ENCODE measurements around the gene NTHL1. TPM values are rescaled to one million over a fixed set of nuclear protein-coding genes. Genes with fewer than 3 reads are reported as not detected.
A peak's percentile ranks its signal among the peaks of the same experiment; 100 is the strongest.

NTHL1 gene
- total RNA-seq, 4 donors from 2014 or later, result 18.8 to 58.4 (median 27.6) TPM

DNA sequence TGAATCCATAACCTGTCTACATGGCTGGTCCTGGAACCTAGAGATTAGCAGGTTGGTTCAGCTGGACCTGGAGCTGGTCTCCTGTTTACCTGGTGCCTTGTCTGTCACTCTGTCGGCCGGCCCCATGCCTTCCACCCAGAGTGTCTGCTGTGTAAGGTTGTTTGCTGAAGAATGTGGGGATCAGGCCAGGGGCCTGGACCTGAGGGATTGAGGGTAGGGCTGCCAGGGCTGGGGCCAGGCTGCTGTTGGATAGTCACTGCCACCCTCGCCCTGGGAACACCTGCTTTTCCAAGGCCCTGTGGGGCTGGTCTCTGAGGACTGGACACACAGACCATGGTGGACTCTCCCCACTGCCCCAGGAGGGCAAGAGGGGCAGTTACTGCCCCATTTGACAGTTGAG lies 19.5 kb downstream of the NTHL1 start:
- no peaks in the 10 kb centered on the region for H3K27me3 ChIP-seq
- H3K27ac ChIP-seq, result peak overlapping the region; percentile 7 to 79
- peak overlapping the region in 1 of 2 donors; percentile 56 for H3K4me3 ChIP-seq
- intact Hi-C loops (cut with DNase I; ENCODE audit: low total_unique reads), result no loop called here
- peaks cover 0 to 6% of the 10 kb centered on the region in 2 donors for H3K4me1 ChIP-seq
- H3K9me3 ChIP-seq, result no peaks in the 10 kb centered on the region
- H3K36me3 ChIP-seq, result no peaks in the 10 kb centered on the region
- TF ChIP-seq, protein P1, sequence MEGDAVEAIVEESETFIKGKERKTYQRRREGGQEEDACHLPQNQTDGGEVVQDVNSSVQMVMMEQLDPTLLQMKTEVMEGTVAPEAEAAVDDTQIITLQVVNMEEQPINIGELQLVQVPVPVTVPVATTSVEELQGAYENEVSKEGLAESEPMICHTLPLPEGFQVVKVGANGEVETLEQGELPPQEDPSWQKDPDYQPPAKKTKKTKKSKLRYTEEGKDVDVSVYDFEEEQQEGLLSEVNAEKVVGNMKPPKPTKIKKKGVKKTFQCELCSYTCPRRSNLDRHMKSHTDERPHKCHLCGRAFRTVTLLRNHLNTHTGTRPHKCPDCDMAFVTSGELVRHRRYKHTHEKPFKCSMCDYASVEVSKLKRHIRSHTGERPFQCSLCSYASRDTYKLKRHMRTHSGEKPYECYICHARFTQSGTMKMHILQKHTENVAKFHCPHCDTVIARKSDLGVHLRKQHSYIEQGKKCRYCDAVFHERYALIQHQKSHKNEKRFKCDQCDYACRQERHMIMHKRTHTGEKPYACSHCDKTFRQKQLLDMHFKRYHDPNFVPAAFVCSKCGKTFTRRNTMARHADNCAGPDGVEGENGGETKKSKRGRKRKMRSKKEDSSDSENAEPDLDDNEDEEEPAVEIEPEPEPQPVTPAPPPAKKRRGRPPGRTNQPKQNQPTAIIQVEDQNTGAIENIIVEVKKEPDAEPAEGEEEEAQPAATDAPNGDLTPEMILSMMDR (IDR thresholded peaks at IDR 0.05), result no peak
- no peak for TF ChIP-seq POLR2A (IDR thresholded peaks at IDR 0.05)
- no peak for DNase-seq

DNA sequence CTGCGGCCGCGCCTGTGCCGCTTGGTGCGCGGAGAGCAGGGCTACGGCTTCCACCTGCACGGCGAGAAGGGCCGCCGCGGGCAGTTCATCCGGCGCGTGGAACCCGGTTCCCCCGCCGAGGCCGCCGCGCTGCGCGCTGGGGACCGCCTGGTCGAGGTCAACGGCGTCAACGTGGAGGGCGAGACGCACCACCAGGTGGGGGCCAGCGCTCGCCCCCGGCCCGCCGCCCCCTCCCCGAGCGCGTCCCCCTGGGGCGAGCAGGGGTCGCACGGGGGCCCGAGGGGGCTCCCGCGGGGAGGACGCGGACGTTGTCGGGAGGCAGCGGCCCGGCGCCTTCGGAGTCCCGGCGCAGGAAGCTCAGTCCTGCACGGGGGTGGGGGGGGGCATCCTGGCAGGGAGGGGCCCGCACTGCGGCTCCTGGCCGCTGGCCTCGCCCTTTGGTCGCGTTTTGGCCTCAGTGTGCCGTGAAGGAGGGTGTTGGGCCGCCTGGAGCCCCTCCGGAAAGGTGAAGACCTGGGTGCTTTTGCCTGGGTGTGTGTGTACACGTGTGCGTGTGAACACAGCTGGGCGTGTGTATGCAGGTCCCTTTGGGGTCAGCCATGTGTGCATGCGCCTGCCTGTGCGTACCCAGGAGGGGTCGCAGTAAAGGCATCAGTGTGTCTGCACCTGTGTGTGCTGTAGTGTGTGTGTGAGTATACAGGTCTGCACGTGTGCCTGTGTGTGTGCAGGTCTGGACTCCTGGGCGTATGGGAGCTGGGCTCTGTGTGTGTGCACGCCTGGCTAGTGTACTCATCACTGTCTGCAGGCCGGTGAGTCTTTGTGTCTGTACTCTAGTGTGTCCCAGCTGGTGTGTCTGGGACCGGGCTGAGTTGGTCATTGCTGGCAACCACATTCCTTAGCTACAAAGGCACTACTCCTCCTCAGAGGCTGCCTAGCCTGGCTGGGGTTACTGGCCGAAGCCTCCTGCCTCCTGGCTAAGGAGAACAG lies 20.3 kb downstream of the NTHL1 start:
- Histone ChIP-seq H3K4me3 (peak overlapping the region; percentile 32 to 56), H3K27me3 (no peaks in the 10 kb centered on the region), H3K9me3 (no peaks in the 10 kb centered on the region), H3K27ac (peak overlapping the region; percentile 69 to 79), H3K4me1 (peaks cover 0 to 6% of the 10 kb centered on the region in 2 donors), H3K36me3 (no peaks in the 10 kb centered on the region)
- TF ChIP-seq, protein P1 (IDR thresholded peaks at IDR 0.05), result no peak
- no peak for TF ChIP-seq POLR2A (IDR thresholded peaks at IDR 0.05)
- intact Hi-C loops (cut with DNase I; ENCODE audit: low total_unique reads), result no loop called here
- DNase-seq, result no peak

DNA sequence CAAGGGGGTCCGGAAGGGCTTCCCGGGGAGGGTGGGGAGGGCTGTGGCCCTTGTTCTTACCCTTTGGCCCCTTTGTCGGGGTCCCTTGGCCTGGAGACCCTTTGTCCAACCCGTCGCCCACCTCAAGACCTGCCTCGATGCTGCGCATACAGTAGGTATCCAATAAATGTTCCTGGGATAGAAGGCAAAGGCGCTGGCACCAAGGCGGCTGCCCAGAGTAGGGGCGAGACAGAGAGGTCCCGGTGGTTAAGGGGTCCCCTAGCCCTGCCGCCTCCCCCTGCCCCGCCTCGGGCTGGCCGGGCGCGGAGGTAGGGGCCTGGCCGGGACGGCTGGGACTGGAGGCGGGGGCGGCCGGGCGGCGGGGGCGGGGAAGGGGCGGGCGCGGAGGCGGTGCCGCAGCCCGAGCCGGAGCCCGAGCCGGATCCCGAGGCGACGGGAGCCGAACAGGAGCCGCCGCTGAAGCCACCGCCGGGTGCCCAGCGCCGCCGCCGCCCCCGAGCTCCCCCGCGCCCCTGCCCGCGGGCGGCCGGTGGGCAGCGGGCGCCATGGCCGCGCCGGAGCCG lies 21.1 kb downstream of the NTHL1 start, which contains the start of gene NHERF2:
Gene NHERF2 (plus strand): TSS at position 442 of the 563 bp plus-strand sequence. CDS start 104 bp downstream, at position 546.
- intact Hi-C loops (cut with DNase I; ENCODE audit: low total_unique reads), result no loop called here
- peaks cover 0 to 6% of the 10 kb centered on the region in 2 donors for H3K4me1 ChIP-seq
- no peaks in the 10 kb centered on the region for H3K27me3 ChIP-seq
- TF ChIP-seq, protein P1 (IDR thresholded peaks at IDR 0.05), result no peak
- TF ChIP-seq POLR2A (IDR thresholded peaks at IDR 0.05), result no peak
- DNase-seq, result peak in 1 of 2 donors; percentile 48
- H3K27ac ChIP-seq, result peak within 1 kb of the TSS; percentile 69 to 79
- H3K36me3 ChIP-seq, result no peaks in the 10 kb centered on the region
- peak within 1 kb of the TSS; percentile 32 to 56 for H3K4me3 ChIP-seq
- no peaks in the 10 kb centered on the region for H3K9me3 ChIP-seq

DNA sequence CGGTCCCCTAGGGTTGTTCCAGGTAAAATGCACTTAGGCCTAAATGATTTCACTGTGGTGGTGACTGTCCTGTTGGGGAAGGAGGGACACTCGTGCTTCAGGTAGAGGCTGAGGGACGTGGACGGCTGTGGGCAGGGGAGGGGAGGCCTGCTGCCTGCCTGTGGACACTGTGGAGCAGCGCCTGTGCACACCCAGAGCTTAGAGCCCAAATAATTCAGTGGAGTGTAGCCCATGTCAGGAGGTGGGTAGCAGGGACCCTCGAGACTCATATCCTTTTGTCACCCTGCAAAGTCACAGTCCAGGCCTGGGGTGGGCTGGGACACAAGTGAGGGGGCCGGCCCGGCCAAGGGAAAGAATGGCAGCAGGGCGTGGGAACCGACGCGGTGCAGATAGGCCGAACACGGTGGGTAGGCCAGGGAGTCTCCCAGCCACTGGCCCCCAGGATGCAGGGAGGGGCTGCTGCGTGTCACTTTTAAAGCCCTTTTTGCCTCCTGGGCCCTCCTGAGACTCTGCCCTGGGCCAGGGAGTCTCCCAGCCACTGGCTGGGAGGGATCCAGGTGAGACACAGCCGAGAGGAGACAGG lies 21.7 kb downstream of the NTHL1 start:
- H3K27ac ChIP-seq, result peak overlapping the region; percentile 62 to 79
- H3K4me1 ChIP-seq, result peaks cover 0 to 6% of the 10 kb centered on the region in 2 donors
- TF ChIP-seq POLR2A (IDR thresholded peaks at IDR 0.05), result no peak
- TF ChIP-seq, protein P1 (IDR thresholded peaks at IDR 0.05), result no peak
- no peaks in the 10 kb centered on the region for H3K9me3 ChIP-seq
- H3K27me3 ChIP-seq, result no peaks in the 10 kb centered on the region
- intact Hi-C loops (cut with DNase I; ENCODE audit: low total_unique reads), result no loop called here
- no peak for DNase-seq
- no peaks in the 10 kb centered on the region for H3K36me3 ChIP-seq
- H3K4me3 ChIP-seq, result peak overlapping the region; percentile 20 to 25
